Activated T-cell treated with anti-CD3 and anti-CD28 coated beads for 1 hour (primary cell): ENCODE results near the gene CXorf65.

Experiments
- DNase-seq: peaks from one replicate; pipeline ENCODE4 v3.0.0-alpha.2; 2020; ENCODE audit warnings: low read depth

Gene CXorf65

DNA sequence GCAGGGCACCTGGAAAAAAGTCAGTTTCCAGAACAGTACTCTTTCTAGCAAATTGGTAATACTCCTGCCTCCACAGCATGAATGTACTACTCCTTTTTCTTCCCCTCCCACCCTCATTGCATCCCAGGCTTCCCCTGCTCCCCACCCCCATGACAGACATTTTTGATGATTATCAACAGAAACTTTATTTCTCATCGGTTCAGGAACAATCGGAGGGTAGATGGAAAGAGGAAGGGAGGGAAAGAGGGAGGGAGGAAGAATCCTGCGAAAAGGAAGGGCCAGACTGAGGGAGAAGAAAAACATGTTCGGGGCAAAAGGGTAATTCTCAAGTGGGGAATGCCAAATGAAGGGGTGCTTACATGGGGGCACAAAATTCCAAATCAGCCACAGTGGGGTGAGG, 705 bp upstream of the CXorf65 start:
- DNase-seq, result no peak

DNA sequence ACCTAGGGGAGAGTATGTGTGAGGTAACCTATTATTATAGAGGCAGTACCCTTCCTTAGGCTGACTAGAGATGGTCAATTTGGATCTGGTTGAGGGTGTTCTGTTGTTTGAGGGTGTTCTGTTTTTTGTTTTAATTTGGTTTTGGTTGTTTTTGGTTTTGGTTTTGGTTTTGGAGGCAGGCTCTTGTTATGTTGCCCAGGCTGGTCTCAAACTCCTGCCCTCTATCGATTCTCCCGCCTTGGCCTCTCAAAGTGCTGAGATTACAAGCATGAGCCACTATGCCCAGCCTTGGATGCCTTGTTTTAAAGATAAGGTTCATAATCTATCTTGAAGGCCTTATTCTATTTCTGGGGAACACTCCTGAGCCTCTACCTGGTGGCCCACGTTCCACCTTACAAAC, 912 bp downstream of the CXorf65 start:
- no peak for DNase-seq

DNA sequence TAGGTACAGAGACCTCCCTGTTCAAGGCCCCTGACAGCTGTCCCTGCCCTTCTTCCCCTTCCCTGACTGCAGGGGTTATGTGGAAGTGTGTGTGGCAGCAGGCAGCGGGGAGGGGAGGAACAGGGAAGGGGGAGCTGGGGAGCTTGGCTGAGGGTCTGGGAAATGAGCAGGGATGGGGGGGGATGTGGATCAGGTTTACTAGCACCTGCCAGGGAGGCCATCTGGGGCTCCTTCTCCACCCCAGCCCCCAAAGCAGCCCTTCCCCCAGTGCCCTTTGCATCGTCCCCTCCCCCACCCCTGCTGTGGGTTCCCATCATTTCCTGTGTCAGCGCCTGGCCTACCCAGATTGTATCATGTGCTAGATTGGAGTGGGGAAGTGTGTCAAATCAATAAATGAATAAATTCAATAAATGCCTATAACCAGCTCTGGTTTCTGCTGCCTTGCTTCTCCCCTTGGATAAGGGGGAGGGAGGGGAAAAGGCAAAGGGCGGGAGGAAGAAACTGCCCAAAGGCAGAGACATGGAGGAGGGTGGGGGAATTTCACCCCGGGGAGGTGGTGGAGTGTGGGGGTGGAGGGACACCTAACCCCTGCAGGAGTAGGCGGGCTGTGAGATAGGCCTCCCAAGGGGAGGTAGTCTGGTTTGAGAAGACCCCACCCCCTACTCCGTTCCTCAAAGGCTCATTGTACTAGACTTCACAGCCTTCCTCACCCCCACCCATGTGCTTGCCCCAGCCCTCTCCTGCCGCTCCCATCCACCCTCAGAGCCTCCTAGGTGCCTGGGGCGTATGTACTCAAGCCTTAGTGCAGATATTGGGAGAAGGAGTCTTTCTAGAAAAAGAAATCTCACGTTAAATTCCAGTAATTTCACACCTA, 3.2 kb downstream of the CXorf65 start:
- peak; percentile 37 for DNase-seq

DNA sequence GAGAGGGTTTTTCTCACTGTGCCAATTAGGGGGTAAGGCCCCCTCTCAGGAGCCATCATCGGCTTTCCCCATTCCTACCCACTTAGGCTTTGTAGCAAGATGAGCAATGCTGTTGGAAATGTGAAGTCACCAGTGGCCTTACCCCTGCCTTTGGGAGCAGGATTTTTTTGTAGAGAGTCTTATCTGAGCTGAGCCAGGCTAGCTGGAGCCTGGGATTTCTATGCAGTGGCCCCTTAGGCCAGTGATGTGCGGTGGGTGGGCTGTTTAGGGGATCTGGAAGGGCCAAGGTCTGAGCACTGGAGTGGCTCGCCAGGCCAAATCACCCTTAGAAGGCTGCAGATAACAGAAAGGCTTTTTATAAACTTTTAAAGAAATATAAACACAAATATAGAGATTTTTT, 4.2 kb downstream of the CXorf65 start:
- DNase-seq, result no peak

DNA sequence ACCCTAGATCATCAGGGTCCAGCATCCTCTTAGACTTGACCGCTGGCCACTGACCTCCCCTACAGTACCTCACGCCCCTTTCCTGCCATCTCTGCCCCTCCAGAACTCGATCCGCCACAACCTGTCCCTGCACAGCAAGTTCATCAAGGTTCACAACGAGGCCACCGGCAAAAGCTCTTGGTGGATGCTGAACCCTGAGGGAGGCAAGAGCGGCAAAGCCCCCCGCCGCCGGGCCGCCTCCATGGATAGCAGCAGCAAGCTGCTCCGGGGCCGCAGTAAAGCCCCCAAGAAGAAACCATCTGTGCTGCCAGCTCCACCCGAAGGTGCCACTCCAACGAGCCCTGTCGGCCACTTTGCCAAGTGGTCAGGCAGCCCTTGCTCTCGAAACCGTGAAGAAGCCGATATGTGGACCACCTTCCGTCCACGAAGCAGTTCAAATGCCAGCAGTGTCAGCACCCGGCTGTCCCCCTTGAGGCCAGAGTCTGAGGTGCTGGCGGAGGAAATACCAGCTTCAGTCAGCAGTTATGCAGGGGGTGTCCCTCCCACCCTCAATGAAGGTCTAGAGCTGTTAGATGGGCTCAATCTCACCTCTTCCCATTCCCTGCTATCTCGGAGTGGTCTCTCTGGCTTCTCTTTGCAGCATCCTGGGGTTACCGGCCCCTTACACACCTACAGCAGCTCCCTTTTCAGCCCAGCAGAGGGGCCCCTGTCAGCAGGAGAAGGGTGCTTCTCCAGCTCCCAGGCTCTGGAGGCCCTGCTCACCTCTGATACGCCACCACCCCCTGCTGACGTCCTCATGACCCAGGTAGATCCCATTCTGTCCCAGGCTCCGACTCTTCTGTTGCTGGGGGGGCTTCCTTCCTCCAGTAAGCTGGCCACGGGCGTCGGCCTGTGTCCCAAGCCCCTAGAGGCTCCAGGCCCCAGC, 5.7 kb downstream of the CXorf65 start:
- DNase-seq, result no peak

DNA sequence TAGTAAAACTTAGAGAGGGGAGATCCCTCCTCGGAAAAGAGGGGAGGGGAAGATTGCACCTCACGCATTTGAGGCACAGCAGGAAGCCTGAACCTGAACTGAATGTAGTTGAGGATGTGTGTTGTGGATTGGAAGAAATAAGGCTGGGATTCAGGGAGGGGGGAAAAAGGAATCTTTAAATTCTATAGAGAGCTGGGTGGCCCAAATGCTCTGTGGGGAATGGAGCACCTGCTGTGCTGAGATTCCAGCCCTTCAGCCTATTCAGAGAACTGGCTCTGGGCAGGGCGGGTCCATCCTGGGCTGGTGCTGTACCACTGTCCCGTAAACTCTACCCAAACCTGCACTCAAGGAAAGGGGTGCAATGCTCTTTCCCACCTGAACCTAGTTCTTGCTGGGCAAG, 6.8 kb downstream of the CXorf65 start:
- no peak for DNase-seq

DNA sequence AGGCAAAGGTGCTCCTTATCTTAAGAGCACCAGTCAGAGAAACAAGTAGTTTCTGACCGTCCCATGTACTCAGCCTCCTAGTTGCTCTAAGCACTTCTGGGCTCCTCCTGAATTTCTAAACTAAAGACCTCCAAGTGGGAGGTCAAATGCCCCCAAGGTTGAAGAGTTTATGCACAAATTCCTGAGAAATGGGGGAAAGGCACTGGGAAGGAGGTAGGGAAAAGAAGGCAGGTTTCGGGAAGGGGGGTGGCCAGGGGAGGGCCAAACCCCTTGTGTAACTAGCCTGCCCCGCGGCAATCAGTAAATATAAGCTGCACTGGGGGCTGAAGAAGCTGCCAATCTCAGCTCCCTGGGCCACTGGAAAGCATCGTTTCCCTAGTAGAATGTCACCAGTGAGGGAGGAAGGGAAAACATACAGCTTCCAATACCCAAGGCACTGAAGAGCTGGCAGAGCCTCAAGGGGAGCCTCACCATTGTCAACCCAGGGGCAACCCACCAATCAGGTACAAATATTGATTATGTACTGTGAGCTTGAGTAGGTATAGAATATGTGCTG, 7.5 kb downstream of the CXorf65 start:
- no peak for DNase-seq

DNA sequence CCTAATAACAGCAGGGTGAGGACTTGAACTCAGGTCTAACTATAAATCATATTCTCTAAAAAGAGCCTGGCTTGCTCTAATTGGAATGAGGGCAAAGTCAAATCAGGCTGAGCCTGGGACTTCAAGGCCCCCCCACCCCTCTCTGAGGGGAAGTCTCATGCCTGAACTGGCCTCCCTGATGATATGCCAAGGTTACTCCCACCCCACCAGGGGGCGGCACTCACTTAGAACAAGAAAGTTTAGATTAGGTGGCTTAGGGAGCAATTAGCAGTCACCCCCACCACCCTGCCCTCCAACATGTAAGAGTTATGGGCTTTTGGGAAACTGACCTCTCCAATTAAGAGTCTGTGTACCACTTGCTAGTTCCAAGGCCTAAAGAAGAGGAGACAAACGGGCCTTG, 8.2 kb downstream of the CXorf65 start:
- peak; percentile 80 for DNase-seq

DNA sequence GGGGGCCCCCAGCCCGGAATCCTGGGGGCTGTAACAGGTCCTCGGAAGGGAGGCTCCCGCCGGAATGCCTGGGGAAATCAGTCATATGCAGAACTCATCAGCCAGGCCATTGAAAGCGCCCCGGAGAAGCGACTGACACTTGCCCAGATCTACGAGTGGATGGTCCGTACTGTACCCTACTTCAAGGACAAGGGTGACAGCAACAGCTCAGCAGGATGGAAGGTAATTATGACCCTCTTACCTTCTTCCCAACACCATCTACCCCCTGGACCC, 9.8 kb downstream of the CXorf65 start:
- DNase-seq, result no peak

DNA sequence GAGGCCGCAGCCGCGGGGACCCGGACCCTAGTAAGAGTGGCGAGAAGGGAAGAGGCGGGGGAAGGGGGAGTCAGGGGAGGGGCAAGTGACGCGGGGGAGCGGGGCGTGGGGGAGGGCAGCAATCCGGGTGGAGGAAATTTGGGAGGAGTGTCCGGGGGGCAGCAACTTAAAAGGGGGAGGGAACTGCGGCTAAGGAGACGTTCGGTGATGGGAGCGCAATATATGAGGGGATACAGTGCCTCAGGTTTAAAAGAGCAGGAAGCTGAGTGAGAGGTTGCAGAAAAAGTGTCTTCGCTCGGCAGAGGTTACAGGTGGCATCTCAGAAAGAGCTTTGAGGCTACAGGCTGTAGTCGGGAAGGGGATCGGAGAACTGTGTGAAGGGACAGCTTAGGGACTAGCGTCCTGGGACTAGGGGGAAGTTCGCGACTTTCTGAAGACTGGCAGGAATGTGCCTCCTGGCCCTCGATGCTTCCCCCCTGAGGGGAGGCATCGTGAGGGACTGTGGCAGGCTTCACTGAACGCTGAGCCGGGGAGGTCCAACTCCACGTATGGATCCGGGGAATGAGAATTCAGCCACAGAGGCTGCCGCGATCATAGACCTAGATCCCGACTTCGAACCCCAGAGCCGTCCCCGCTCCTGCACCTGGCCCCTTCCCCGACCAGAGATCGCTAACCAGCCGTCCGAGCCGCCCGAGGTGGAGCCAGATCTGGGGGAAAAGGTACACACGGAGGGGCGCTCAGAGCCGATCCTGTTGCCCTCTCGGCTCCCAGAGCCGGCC, 10.4 kb downstream of the CXorf65 start:
- no peak for DNase-seq

DNA sequence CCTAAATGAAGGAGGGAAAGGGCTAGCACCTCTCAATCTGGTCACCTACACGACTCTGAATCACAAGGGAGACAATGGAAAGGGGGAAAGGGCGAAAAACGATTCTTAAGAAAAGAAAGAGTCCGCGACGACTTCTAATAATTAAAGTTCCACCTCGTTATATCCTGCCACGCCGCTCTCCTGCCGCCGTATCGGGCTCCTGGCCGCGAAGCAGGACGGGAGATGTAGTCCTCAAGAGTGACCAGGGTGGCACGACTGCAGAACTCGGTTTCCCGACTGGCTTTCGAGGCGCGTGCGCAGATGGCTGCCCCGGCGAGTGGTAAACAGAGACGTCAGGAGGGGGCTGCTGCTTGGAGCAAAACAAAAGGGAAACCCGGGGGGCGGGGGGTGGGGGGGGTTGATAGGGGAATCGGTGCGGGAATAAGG, 11.0 kb downstream of the CXorf65 start, which contains the start of gene FOXO4:
TSS of gene FOXO4 (plus strand) at position 297 of the 426 bp plus-strand sequence. CDS start 678 bp downstream, outside the sequence.
- DNase-seq, result peak; percentile 78

DNA sequence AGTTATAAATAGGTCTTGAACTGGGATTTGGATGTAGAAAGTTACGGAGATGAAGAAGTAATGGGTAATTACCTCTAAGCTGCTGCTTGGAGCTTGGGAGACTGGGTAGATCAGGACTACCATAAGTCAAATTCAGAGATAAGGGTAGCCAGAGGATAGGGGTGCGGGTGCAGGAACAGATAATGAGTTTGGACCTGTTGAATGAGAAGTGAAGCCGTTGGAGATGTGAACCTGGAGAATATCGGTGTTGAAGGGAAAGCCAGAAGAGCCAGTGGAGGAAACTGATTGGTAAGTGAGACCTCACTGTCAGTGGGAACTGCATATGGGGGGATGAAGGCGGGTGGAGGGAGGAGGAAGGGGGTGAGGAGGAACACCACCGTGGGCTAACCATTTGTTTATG, 11.5 kb downstream of the CXorf65 start:
- DNase-seq, result no peak

DNA sequence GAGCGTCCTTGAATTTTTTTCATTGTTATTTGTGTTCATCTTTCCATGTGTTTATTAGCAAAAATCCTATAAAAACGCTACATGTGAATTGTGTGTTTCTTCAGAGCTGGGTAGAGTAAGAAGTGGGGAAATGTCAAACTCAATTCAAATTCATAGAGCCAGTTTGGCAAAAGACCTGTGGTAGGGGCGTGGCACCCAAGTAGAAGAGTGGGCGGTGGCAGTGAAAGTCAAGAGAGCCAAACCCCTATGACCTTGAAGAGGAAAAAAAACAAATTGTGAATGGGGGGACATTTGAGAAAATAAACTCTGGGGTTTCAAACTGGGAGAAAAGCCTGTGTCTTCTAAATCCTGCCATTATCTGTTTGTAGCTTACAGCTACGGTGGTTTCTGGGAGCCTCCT, 15.3 kb downstream of the CXorf65 start:
- DNase-seq, result no peak

DNA sequence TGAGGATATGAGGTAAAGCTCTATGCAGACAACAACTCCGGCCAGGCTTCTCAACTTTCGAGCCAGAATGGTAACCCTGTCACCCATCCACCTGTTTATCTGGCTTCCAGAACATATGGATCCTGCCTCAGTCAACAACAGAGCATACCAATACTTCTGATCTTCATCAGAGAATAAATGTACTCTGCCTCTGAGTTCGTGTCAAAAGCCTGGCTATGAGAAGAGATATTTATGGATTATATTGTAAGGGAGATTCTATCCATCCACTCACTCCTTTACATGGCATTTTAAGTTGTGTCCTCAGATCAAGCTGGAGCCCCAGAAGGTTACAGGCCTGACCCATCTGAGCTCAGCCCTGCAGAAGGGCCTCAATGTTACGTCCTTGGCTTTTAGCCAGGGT, 20.6 kb downstream of the CXorf65 start:
- no peak for DNase-seq

DNA sequence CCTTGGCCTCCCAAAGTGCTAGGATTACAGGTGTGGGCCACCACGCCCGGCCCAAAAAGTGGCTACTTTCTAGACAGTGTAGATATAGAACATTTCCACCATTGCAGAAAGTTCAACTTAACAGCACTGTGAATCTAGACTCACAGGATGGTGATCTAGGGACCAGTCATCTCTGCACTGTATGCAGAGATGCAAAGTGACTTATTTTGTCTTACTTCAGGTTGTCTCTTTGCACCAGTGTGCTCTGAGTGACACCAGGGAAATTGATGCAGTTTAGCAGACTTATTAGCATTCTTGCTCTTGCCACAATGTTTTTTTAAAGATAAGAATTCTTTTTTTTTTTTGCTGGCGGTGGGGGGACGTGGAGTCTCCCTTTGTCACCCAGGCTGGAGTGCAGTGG, 23.7 kb downstream of the CXorf65 start:
- DNase-seq, result no peak

DNA sequence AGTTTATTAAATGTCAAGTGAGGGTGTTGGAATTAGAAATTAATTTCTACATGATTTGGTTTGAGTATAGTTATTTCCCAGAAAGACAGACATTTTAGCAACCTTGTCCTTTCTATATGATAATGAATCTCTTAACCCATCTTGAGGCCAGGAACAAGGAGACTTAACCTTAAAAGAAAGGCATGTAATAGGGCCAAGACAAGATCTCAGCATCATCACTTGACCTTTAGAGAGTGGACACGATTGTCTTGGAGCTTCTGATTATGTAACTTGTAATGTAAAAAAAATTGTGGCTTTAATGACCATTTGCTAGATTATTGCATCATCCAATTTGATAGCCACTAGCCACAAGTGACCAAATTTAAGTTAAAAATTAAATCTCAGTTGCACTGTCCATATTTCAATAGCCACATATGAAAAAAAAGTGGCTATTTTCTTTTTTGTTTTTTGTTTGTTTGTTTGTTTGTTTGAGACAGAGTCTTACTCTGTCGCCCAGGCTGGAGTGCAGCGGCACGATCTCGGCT, 24.4 kb downstream of the CXorf65 start:
- no peak for DNase-seq

DNA sequence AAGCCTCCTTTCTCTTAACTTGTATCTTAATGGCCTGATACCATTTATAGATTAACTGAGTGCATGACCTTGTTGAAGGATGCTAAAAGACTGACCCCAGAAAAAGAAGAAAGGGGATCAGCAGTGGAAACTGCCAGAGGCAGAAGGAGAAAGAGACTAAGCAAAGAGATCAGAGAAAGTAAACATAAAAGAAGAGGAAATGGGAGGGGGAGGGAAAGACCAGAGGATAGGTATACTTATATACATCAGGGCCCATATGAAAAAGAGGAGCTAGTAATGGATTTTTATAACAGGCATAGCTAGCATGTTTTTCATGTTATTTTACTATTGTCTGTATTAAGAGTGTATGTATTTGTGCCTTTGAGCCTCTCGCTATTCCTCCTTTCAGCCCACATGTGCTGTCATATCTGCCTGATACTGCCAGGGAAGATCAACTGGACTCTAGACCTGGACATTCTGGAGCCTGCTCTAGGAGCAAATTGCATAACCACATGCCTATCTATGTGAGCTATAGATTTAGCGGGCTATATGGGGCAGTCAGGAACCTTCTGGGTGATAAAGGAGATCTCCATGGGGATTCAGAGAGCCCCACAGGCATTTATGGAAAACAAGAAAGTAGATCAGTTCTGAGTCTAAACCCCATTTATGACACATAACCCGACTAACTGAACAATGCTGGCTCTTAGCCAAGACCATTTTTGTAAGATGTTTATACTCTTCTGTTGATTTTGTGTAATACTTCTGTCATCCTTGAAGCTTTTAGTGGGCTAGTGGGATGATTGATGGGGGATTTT, 25.0 kb downstream of the CXorf65 start:
- no peak for DNase-seq

DNA sequence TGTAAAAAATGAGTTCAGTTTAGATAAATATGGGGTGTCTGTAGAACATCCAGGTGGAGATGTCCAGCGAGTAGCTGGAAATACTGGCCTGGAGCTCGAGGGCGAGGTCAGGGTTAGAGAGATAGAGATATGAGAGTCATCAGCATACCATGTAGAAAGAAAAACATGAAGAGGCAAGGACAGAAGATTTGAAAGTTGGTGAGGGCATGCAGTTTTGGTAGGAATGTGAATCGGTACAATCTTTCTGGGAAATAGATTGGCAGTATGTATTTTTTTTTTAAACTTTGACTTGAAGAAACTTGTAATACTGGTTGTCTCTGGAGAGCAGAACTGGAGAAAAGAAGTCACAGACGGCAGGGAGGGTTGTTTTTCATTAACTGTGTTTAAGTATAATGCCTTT, 36.0 kb downstream of the CXorf65 start:
- no peak for DNase-seq

DNA sequence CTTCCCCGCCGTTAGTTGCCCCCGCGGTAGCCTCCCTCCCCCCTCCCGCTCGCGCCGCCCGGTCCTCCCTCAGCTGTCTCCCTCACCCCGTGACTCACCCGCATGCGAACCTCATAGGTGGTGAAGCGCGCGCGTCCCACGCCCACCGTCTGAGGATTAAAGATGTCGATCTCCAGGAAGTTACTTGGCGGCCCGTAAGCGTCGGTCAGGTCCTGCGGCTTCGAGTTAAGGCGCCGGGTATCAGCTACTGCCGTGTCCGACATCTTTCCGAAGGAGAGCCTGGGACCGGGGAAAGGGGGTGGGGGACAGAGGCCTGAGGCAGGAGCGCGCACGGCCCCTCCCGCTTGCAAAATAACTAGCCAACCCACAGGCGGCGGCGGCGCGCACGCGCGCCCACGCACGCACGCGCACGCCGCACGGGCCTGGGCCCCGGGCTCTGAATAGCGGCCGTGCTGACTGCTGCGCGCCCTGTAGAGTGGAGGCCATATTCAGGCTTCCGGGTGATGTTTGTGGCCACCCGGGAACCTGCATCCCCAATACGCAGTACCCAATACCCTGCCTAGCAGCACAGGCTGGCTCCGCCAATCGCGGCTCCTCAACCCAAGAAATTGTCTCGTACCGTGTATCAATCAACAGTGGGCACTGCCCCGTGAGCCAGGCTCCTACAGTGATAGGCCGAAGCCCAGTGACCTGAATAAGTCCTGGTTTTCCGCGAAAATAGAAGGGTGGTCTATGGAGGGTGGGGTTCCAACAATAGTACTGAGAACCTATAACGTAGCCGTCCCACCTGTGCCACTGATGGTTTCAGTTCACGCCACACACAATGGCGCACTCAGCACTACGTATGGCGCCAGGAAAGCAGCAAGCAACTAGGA, 38.3 kb downstream of the CXorf65 start, which contains the start of gene SNX12:
TSS of gene SNX12 (minus strand) at position 291 of the 875 bp plus-strand sequence. CDS start at position 263, 28 bp downstream.
- peak; percentile 73 for DNase-seq

DNA sequence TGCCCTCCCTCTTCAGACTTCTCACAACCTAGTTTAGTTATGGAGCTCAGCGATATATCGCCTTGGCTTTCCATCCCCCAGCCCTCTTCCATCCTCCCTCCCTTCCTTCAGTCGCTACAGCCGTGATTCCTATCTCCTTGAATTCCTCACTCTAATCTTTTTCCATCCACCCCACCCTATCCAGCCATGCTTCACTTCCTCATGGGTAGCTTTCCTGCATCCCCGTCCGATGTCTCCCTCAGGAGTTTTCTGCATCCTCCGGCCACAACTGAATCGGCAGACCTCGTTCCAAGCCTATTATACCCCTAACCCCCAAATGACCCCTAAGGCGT, 38.9 kb downstream of the CXorf65 start:
- no peak for DNase-seq
